Activated naive CD8-positive, alpha-beta T cell treated with anti-CD3 and anti-CD28 coated beads for 36 hours (primary cell): Measurements from ENCODE around the gene MFSD2A. TPM values are rescaled to one million over a fixed set of nuclear protein-coding genes. Genes with fewer than 3 reads are reported as not detected.
"Not testable (repeated sequence)": the region's sequence is repeated elsewhere in the genome, so short reads cannot be mapped to it uniquely, and the experiment has no call there.

Experiments used
- DNase-seq: peaks from one replicate; pipeline ENCODE4 v3.0.0; 2021
- H3K27ac Mint-ChIP-seq: one replicate; pipeline ENCODE4 v1.8.0; 2022; ENCODE audit warnings: mild to moderate bottlenecking, moderate library complexity, mixed read lengths
- H3K27me3 Mint-ChIP-seq: one replicate; pipeline ENCODE4 v1.8.0; 2022; ENCODE audit warnings: mild to moderate bottlenecking, mixed read lengths
- H3K36me3 Mint-ChIP-seq: one replicate; pipeline ENCODE4 v1.8.0; 2021; ENCODE audit warnings: mild to moderate bottlenecking, mixed read lengths
- H3K4me1 Mint-ChIP-seq: one replicate; pipeline ENCODE4 v1.8.0; 2021; ENCODE audit warnings: mixed read lengths
- H3K4me3 Mint-ChIP-seq: one replicate; pipeline ENCODE4 v1.8.0; 2022; ENCODE audit warnings: mild to moderate bottlenecking, moderate library complexity, mixed read lengths
- H3K9me3 Mint-ChIP-seq: one replicate; pipeline ENCODE4 v1.8.0; 2022; ENCODE audit warnings: mixed read lengths
- total RNA-seq, 2 experiments: library from RNA; stranded (reverse); gene quantifications; one replicate each; pipeline ENCODE4 v1.2.3, GENCODE V29; 2021

Gene MFSD2A
- total RNA-seq = 10 to 100 TPM; 20.2 to 22.3 TPM

DNA sequence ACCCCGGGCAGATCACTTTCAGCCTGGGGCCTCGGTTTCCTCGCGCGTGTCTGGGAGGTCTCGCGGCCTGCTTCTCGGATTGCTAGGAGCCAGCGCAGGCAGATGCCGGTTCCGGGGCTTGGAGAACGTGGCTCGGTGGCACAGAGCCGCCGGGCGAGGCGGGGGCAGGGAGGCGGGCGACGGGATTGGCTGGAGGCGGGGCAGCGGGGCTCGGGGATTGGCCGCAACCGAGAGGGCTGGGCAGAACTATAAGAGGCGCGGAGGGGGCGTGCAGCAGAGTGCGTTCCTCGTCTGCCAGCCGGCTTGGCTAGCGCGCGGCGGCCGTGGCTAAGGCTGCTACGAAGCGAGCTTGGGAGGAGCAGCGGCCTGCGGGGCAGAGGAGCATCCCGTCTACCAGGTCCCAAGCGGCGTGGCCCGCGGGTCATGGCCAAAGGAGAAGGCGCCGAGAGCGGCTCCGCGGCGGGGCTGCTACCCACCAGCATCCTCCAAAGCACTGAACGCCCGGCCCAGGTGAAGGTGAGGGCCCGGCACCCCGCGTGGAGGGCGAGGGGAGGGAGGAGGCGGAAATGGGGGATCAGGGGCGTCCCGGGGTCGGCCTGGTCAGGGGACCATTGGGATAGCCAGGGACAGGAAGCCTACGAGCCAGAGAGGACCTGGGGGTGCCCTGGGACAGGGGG, at the start of gene MFSD2A:
Gene MFSD2A (plus strand): TSS at position 276 of the 677 bp plus-strand sequence. CDS start 148 bp downstream, at position 424.
- Mint-ChIP-seq H3K27me3 (no peaks in the 10 kb centered on the region), H3K4me3 (peak within 1 kb of the TSS; percentile 92), H3K9me3 (no peaks in the 10 kb centered on the region), H3K27ac (peak within 1 kb of the TSS; percentile 85), H3K4me1 (peaks cover 33% of the 10 kb centered on the region), H3K36me3 (peaks cover 30% of the 10 kb centered on the region)
- DNase-seq = peak; percentile 95

DNA sequence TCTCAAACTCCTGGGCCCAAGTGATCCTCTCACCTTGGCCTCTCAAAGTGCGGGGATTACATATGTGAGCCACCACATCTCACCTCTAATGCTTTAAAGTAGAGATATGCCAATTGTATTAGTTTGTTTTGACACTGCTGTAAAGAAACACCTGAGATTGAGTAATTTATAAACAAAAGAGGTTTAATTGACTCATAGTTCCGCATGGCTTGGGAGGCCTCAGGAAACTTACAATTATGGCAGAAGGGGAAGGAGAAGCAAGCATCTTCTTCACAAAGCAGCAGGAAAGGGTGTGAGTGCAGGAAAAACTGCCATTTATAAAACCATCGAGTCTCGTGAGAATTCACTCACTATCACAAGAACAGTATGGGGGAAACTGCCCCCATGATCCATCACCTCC, 49.8 kb upstream of the MFSD2A start:
- Mint-ChIP-seq H3K36me3 (peaks cover 4% of the 10 kb centered on the region), H3K9me3 (peaks cover 19% of the 10 kb centered on the region), H3K27me3 (peaks cover 77% of the 10 kb centered on the region), H3K4me3 (no peak overlapping the region), H3K27ac (no peak overlapping the region), H3K4me1 (peaks cover 2% of the 10 kb centered on the region)
- no peak for DNase-seq

DNA sequence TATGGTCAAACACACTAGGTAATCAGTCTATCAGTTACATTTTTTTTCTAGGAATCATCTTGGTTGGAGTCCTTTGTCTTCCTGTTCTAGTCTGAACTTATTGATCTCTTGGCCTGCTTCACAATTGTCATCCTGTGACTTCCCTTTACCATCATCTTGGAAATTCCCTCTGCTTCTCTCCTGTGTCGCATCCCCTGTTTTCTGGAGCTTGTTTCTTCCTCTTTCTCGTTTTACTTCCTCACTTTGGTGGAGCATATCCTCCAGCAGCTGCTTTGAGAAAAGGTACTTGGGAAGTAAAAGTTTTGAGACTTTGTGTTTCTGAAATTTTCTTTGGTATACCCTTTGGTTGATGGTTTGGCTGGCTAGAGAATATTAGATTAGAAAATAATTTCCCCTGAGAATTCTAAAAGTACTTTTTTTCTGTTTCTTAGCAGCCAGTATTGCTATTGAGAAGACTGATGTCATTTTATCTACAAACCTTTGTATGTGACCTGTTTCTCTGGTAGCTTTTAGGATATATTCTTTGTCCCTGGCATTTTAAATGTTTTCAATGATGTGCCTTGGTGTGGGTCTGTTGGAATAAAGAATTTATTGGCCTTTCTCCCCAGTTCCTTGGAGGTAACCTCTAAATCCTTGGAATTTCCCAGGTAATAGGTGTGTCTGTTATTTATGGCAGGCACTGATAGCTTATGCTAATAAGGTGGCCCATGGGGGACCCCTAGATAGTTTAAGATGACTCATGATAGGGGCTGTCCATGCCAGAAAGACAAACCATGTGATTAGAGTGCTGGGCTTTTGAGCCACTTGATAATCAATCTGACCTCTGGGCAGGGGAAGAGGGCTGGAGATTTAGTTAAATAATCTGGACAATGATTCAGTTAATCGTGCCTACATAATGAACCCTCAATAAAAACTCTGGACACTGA, 47.2 kb upstream of the MFSD2A start:
- H3K27me3 Mint-ChIP-seq = peaks cover 73% of the 10 kb centered on the region
- no peak overlapping the region for H3K4me3 Mint-ChIP-seq
- H3K9me3 Mint-ChIP-seq = peaks cover 19% of the 10 kb centered on the region

DNA sequence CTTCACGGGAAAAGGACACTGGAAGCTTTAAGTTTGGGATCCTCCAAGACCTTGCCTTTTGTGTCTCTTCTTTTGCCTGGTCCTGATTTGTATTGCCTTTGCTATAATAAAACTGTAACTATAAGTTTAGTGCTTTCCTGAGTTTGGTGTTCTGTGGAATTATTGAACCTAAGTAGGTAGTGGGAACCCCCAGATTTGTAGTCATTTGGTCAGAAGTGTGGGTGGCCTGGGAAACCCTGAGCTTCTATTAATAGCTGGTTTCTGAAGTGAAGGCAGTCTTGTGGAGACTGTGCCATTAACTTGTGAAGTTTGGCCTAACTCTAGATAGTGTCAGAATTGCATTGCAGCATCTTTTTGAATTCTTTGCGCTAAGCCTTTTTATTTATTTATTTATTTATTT, 46.4 kb upstream of the MFSD2A start:
- H3K4me3 Mint-ChIP-seq = no peak overlapping the region
- peaks cover 19% of the 10 kb centered on the region for H3K9me3 Mint-ChIP-seq
- H3K4me1 Mint-ChIP-seq = peaks cover 2% of the 10 kb centered on the region
- H3K27me3 Mint-ChIP-seq = peaks cover 66% of the 10 kb centered on the region
- peaks cover 4% of the 10 kb centered on the region for H3K36me3 Mint-ChIP-seq
- no peak for DNase-seq
- no peak overlapping the region for H3K27ac Mint-ChIP-seq

More for the DNA sequence above, 47.2 kb upstream of the MFSD2A start:
- Mint-ChIP-seq H3K36me3 (peaks cover 4% of the 10 kb centered on the region), H3K4me1 (peaks cover 2% of the 10 kb centered on the region), H3K27ac (no peak overlapping the region)
- DNase-seq = no peak

DNA sequence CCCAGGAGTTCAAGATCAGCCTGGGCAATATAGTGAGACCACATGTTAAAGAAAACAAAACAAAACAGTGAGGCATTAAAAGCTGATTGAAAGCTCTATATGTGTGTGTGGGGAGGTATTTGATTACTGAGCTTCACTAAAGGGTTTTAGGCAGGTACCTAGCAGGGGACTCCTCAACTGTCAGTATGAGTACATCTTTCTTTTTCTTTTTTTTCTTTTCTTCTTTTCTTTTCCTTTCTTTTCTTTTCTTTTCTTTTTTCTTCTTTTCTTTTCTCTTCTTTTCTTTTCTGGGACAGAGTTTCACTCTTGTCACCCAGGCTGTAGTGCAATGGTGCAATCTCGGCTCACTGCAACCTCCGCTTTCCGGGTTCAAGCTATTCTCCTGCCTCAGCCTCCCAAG, 44.7 kb upstream of the MFSD2A start:
- peaks cover 19% of the 10 kb centered on the region for H3K9me3 Mint-ChIP-seq
- H3K36me3 Mint-ChIP-seq = peaks cover 4% of the 10 kb centered on the region
- peaks cover 2% of the 10 kb centered on the region for H3K4me1 Mint-ChIP-seq
- no peak overlapping the region for H3K4me3 Mint-ChIP-seq
- DNase-seq = no peak
- H3K27me3 Mint-ChIP-seq = peaks cover 52% of the 10 kb centered on the region
- H3K27ac Mint-ChIP-seq = no peak overlapping the region

DNA sequence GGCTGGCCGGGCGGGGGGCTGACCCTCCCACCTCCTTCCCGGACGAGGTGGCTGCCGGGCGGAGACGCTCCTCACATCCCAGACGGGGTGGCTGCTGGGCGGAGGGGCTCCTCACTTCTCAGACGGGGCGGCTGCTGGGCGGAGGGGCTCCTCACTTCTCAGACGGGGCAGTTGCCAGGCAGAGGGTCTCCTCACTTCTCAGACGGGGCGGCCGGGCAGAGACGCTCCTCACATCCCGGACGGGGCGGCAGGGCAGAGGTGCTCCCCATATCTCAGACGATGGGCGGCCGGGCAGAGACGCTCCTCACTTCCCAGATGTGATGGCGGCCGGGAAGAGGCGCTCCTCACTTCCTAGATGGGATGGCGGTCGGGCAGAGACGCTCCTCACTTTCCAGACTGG, 41.8 kb upstream of the MFSD2A start:
- not testable (repeated sequence) for H3K27ac Mint-ChIP-seq, H3K36me3 Mint-ChIP-seq, H3K4me1 Mint-ChIP-seq, H3K4me3 Mint-ChIP-seq, DNase-seq
- peaks cover 32% of the 10 kb centered on the region for H3K27me3 Mint-ChIP-seq
- peaks cover 12% of the 10 kb centered on the region for H3K9me3 Mint-ChIP-seq

DNA sequence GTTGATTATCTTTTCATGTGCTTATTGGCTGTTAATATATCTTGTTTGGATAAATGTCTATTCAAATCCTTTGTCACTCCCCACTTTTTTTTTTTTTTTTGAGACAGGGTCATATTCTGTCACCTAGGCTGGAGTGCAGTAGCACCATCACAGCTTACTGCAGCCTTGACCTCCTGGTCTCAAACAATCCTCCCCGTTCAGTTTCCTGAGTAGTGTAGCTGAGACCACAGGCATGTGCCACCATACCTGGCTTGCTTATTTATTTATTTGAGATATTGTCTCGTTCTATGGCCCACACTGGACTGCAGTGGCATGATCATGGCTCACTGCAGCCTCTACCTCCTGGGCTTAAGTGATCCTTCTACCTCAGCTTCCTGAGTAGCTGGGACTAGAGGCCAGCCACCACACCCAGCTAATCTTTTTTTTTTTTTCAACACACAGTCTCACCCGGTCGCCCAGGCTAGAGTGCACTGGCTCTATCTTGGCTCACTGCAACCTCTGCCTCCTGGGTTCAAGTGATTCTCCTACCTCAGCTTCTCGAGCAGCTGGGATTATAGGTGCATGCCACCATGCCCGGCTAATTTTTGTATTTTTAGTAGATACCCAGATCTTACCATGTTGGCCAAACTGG, 39.3 kb upstream of the MFSD2A start:
- Mint-ChIP-seq H3K27ac (no peak overlapping the region), H3K9me3 (no peaks in the 10 kb centered on the region), H3K4me1 (peaks cover 2% of the 10 kb centered on the region), H3K4me3 (no peak overlapping the region), H3K27me3 (peaks cover 10% of the 10 kb centered on the region), H3K36me3 (no peaks in the 10 kb centered on the region)
- no peak for DNase-seq

DNA sequence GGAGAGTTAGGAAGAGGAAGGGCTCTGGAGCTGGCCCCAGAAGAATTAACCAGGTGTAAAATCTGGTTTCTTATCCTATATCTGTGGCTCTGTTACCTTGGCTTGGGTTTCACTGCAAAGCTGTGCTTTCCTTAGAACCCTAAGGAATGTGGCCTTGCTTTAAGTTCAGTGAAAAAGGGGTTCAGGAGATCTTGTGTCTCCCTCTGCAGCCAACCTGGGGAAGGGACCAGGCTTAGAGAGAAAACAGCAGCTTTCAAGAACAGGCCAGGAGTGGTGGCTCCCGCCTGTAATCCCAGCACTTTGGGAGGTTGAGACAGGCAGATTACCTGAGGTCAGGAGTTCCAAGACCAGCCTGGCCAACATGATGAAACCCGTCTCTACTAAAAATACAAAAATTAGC, 37.1 kb upstream of the MFSD2A start:
- H3K4me3 Mint-ChIP-seq = no peak overlapping the region
- no peaks in the 10 kb centered on the region for H3K9me3 Mint-ChIP-seq
- H3K27me3 Mint-ChIP-seq = peaks cover 5% of the 10 kb centered on the region
- no peak overlapping the region for H3K27ac Mint-ChIP-seq
- no peak for DNase-seq
- peaks cover 2% of the 10 kb centered on the region for H3K4me1 Mint-ChIP-seq
- no peaks in the 10 kb centered on the region for H3K36me3 Mint-ChIP-seq

DNA sequence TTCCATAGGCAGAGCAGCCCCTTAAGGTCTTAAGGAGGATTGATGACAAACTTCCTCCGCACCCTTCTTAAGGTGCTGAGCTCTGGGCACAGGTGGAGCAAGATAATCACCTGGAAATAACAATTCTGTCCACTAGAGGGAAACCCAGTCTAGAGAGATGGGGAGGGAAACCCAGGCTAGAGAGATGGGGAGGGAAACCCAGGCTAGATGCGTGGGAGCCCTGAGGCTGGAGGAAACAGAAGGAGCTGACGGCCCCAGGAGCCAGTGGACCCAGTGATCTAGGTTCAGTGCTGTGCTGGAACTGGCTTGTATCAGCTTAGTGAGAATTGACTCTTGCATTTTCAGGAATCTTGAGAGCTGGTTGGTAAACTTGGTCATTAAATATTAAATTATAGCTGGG, 35.4 kb upstream of the MFSD2A start:
- peaks cover 2% of the 10 kb centered on the region for H3K4me1 Mint-ChIP-seq

DNA sequence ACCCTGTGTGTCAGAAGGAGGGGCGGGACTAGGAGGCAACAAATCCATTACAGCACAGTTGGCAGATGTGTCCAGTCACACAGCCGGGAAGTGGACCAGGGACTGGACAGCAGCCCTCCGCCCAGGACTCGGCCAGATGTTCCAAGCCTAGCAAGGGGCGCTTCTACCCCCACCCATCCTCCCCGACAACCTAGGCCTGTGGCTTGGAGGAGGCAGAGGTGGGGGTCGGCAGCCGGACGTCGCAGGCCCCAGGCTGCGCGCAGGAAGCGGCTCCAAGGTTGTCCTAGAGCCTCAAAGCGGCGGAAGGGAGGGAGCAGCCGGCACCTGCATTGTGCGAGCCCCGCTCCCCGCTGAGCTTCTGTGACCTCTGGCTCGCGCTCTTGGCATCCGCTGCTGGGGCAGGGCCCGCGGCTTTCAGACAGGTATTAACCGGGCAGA, 32.7 kb upstream of the MFSD2A start:
- H3K36me3 Mint-ChIP-seq = no peaks in the 10 kb centered on the region
- no peaks in the 10 kb centered on the region for H3K27me3 Mint-ChIP-seq
- DNase-seq = no peak
- H3K4me3 Mint-ChIP-seq = no peak overlapping the region
- no peak overlapping the region for H3K27ac Mint-ChIP-seq
- peaks cover 2% of the 10 kb centered on the region for H3K4me1 Mint-ChIP-seq
- no peaks in the 10 kb centered on the region for H3K9me3 Mint-ChIP-seq

More for the DNA sequence above, 35.4 kb upstream of the MFSD2A start:
- H3K9me3 Mint-ChIP-seq = no peaks in the 10 kb centered on the region
- no peak overlapping the region for H3K27ac Mint-ChIP-seq
- peaks cover 5% of the 10 kb centered on the region for H3K27me3 Mint-ChIP-seq
- no peak overlapping the region for H3K4me3 Mint-ChIP-seq
- DNase-seq = peak; percentile 53
- no peaks in the 10 kb centered on the region for H3K36me3 Mint-ChIP-seq

DNA sequence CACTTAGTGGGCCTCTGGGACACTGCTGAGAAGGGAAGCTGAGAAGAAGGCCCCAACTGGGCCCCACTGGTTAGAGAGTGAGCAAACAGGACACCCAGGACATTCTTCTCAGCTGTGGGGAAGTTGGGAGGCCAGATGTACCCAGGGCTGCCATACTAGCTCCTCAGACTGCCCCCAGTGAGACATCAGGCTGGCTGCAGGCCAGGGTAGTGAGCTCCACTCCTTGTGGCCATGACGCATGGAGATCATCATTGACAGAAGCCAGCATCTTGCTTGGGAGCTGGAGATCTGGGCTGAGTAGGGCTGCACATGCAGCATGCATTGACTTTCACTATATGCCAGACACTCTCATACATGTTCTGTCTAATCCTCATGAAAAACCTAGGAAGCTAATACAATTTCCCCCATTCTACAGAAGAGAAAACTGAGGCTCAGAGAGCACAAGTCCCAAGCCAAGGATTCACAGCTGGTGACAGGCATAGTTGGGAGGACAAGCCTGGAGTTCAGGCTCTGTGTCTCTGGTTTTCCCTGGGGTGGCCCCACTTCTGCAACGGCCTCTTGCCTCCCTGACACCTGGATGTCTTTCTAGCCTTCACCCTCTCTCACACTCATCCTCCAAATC, 29.1 kb upstream of the MFSD2A start:
- Mint-ChIP-seq H3K9me3 (no peaks in the 10 kb centered on the region), H3K4me1 (no peaks in the 10 kb centered on the region)

DNA sequence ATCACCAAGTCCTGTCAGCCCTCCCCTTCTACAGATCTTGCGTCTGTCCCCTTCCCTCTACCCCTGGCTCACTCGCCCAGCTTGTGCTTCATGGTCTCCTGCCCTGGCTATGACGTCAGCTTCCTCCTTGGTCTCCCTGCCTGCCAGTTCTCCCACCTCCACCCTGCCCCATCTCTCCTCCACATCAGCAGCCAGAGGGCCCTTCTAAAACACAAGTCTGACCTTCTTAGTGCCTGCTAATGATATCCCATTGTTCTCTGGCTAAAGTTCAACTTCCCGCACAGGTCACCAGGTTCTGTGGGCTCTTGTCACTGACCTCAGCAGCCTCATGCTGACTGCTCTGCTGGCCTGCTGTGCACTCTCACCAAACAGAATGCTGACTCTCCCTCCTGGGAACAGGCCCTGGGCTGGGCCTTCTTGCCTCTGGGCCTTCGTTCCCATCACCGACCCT, 28.6 kb upstream of the MFSD2A start:
- DNase-seq = no peak

More for the DNA sequence above, 29.1 kb upstream of the MFSD2A start:
- H3K27ac Mint-ChIP-seq = no peak overlapping the region
- no peak for DNase-seq
- H3K36me3 Mint-ChIP-seq = no peaks in the 10 kb centered on the region
- H3K27me3 Mint-ChIP-seq = no peaks in the 10 kb centered on the region
- no peak overlapping the region for H3K4me3 Mint-ChIP-seq

DNA sequence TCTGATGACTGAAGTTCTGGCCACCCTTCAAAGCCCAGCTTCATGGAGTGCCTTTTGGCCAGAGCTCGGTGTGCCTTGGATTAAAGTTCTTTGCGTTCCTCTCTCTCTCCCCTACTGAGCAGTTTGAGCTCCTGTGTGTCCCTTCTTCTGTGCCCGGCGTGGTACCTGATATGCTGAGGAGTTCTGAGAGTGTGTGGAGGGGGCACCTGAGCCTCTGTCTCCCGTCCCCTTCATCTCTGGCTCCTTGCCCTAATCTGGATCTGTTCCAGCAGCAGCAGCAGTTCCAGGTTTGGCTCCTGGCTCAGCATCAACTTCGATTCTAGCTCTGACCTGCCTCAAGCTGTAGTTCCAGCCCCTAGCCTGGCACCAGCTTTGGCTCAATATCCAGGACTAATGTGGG, 28.1 kb upstream of the MFSD2A start:
- Mint-ChIP-seq H3K36me3 (no peaks in the 10 kb centered on the region), H3K27ac (no peak overlapping the region)

More for the DNA sequence above, 28.6 kb upstream of the MFSD2A start:
- H3K9me3 Mint-ChIP-seq = no peaks in the 10 kb centered on the region
- H3K27me3 Mint-ChIP-seq = no peaks in the 10 kb centered on the region
- H3K4me3 Mint-ChIP-seq = no peak overlapping the region
- H3K27ac Mint-ChIP-seq = no peak overlapping the region
- no peaks in the 10 kb centered on the region for H3K4me1 Mint-ChIP-seq
- H3K36me3 Mint-ChIP-seq = no peaks in the 10 kb centered on the region

DNA sequence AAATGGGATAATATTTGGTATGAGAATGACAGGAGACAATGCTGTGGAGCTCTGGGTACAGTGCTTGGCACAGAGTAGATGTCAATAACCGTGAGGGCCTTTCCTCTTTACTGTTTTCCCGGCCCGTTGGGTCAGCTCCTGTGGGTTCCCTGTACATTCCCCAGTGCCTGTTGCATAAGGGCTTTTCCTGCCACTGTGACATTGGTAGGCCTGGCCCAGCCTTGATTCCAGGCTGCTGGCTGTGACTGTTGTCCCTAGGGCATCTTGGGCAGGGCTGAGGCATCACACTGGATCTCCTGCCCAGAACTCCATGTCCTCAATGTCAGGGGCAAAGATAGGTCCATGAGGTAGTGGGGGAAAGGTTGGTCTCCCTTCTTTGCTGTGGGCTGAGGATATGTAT, 27.4 kb upstream of the MFSD2A start:
- no peaks in the 10 kb centered on the region for H3K4me1 Mint-ChIP-seq
- no peaks in the 10 kb centered on the region for H3K9me3 Mint-ChIP-seq
- H3K4me3 Mint-ChIP-seq = no peak overlapping the region
- no peak overlapping the region for H3K27ac Mint-ChIP-seq
- H3K36me3 Mint-ChIP-seq = no peaks in the 10 kb centered on the region
- no peak for DNase-seq
- no peaks in the 10 kb centered on the region for H3K27me3 Mint-ChIP-seq

More for the DNA sequence above, 28.1 kb upstream of the MFSD2A start:
- Mint-ChIP-seq H3K27me3 (no peaks in the 10 kb centered on the region), H3K4me3 (no peak overlapping the region), H3K4me1 (no peaks in the 10 kb centered on the region), H3K9me3 (no peaks in the 10 kb centered on the region)
- DNase-seq = no peak
